HG03460 (cell line): ENCODE data around the gene LAYN.

Experiments used
- ATAC-seq: cut with Tn5 transposase; IDR thresholded peaks from one replicate; pipeline ENCODE4 v1.9.1; 2021; ENCODE audit not compliant: unreplicated experiment

LAYN gene

DNA sequence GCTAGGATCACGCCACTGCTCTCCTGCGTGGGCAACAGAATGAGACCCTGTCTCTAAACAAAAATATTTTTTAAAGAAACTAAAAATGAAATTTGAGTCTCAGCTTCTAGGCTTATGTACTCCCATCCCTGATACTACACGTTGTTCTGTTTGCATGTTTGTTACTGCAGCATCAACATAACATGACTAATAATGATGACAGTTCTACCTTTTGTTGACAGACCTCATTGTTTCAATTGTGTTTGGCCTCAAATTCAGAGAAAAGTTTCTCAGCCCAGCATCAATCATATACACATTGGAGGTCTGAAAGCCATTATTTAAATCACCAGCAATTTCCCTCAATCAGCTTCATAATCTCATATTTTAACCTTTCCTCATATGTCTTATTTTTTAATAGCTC lies 20.8 kb downstream of the LAYN start:
- no peak for ATAC-seq

DNA sequence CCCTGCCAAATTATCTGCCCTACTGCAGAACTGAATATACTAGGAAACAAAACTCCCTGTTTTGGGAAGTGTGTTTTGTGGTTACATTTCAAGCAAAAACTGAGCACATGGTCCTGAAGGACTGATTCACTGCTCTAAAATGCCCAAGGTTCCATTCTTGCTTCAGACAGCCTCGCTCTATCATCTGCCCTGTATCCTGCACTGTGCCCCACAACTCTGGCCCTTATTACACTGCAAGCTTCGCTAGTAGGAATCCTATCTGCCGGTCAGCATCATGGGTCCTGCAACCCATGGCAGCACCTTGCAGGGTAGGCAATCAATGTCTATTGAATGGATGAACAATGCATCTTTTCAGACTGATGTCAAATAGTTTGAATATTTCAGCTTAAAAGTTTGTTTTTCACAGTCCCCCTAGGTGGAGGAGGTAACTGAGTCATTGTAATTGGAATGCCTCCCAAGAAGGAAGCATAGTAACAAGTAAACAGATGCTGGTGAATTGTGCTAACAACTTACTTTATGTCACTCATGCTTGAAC lies 21.3 kb downstream of the LAYN start:
- ATAC-seq: no peak

DNA sequence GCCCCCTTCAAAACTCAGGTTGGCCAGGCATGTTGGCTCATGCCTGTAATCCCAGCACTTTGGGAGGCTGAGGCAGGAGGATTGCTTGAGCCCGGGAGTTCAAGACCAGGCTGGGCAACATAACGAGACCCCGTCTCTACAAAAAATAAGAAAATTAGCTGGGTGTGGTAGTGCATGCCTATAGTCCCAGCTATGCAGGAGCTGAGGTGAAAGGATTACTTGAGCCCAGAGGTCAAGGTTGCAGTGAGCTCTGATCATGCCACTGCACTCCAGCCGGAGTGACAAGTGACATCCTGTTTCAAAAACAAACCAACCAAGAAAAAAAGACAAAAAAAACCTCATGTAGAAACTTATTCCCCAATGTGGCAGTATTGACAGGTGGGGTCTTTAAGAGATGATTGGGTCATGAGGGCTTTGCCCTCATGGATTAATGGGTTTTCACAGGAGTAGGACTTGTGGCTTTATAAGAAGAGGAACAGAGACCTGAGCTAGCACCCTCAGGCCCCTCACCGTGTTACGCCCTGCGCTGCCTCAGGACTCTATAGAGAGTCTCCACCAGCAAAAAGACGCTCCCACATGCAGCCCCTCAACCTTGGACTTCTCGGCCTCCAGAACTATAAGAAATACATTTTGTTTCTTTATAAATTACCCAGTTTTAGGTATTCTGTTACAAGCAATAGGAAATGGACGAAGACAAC lies 22.3 kb downstream of the LAYN start:
- ATAC-seq: no peak

DNA sequence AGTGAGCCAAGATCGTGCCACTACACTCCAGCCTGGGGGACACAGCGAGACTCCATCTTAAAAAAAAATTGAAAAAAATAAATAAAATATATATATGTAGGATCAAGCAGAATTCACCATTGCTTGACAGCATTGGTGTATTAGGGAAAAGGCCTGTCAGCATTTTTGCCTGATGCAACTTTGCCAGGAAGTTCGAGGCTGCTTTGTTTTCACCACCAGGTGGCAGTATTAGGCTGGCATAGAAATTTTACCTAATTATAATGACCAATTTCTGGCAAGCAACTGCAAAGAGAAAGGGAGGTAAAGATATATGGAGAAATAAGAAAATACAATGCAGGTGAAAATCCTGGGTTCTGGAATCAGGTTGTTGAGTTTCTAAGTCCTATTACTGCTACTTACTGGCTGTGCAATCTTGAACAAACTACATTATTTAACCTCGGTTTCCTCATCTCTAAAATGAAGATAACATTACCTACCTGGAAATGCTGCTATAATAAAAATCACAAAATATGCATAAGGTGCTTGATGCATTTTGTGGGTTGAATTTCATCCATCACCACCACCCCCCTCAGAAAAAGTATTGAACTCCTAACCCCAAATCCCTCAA lies 24.7 kb downstream of the LAYN start:
- ATAC-seq: no peak

DNA sequence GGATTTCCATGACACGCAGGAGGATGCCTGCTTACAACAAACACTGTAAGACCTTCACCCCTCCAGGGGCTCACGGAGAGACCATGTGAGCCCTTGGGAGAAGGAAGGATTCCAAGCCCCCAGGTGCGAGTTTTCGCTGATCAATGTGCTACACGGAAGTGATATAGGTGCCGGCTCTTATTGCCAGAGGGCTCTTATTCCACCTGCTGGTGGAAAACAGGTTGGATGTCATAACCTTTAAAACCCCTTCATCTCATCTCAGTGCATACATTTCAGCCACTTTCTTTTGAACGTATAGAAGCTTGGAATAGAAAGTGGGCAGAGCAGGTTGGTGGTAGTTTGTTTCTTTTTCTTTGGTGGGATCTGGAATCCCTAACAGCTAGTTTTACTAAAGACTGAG lies 25.8 kb downstream of the LAYN start:
- no peak for ATAC-seq

DNA sequence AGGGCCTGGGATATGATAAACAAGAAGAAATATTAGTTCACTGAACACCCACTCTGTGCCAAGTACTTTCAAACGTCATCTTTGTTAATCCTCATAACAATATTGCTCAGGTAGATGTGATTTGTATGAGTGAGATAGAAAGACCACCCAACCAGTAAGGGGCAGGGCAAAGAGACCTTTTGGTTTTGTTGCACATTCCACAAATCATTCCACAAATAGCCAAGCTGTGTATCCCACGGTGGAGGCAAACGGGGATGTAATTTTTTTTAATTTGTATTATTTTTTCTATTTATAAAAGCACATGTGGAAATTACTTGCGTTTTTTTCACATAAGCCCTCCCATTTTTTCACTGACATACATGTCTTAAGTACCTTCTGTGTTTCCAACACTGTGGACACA lies 29.0 kb downstream of the LAYN start:
- ATAC-seq: no peak

DNA sequence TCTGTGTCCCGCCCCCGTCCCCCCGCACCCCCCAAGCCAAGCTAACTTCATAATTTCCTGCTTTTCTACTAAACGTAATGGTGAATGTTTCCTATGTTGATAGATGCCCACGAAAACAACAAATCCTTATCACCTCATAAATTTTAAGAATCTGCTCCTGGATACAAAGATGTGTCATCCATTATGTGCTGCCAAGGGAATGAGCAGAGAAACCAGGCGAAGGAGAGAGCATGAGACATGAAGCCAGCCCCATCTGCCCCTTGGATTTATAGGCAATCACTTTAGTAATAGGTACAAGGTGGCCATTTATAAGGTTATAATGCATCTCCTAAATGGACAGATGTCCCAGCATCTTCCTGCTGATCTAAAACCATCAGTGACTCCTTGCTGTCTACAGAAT lies 30.3 kb downstream of the LAYN start:
- no peak for ATAC-seq

DNA sequence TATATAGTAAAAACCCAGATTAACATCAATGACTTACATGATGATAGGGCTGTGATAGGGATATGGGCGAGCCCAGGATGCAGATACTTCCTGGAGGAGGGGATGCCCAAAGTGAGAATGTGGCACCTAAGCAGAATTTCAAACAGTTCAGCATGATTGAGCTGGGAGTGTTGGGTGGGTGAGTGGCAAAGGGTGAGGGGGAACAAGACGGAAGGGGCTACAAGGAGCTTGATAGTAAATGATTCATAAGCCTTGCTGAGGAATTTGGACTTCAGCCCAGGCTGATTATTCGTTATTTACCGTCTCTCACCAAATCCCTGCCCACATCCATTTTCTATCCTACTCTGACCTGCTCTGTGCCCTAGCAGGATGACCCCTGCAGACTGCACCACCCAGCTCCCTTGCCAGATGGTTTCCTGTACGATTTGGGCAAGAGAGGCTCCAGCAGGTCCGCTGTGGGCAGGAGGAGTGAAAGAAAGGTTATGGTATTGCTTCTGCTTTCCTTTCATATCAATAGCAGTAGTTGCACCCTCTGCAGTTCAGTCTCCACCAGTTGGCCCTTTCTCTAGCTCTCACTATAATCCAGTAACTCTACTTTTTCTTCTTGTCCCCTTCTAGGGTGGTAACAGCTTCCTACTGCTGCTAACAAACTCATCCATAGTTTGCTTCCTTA lies 31.4 kb downstream of the LAYN start:
- ATAC-seq: no peak

DNA sequence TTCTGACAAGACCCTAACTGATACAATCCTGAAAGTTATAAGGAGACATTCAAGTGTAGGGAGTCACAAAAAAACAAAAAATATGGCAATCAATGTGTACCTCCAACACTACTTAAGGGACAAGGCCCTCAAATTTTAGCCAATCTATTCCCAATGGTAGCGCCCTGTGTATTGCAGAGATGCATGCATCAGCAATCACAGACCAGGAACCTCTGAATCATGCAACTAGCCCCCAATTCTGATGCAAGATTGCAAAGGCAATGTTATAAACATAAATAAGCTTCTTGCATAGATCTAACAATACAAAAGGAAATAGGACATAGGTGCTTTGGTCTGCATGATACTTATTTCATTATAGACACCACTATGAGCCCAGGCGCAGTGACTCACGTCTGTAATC lies 32.1 kb downstream of the LAYN start:
- no peak for ATAC-seq

DNA sequence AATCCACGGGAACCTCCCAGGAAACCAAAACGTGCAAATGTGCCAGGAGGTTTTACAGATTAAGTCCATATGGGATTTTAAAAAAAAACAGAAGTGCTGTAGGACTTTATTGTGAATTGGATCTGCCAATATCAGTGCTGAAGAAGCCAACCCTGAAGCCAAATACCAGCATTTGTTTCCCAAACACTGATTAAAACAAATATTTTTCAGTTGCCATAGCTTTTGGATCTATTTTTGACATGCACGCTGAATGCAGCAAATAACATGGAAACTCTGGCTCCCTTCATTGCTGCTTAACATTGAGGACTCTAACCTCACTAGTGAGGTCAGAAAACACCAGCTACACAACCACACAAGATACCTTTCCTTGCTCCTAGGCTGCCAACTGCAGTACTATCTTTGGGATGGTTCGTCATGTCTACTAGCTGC lies 33.3 kb downstream of the LAYN start:
- ATAC-seq: no peak

DNA sequence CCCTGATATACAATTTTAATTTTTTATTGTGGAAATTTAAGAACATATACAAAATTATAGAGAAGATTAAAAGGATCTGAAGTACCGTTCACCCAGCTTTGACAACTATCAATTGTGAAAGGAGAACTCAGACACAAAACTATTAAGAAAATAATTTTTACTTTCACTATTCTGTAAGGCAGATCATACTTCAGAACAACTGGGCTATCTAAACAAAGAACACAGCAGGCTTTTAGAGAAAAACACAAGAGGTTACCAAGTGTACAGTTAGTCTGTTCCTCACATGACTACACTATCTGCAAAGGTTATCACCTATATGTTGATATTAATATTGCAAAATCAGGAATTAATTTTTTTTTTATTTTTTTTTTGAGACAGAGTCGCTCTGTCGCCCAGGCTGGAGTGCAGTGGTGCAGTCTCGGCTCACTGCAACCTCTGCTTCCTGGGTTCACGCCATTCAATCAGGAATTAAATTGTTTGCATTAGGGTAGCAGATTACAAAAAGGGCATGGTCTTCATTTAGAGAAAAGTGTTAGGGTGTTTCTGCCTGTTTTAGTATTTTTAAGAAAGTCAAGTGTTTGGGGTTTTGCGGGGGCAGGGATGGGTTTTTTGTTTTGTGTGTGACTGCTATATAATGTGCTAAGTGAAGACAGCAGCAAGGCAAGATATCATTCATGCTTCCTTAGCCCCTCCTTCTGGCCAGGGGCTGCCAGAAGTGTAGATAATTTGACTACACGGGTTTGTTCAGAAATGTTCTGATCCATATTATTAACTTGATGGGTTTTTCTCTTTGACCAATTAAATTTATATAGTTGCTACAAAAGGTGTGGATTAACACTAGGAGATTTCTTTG lies 34.1 kb downstream of the LAYN start:
- ATAC-seq: no peak

DNA sequence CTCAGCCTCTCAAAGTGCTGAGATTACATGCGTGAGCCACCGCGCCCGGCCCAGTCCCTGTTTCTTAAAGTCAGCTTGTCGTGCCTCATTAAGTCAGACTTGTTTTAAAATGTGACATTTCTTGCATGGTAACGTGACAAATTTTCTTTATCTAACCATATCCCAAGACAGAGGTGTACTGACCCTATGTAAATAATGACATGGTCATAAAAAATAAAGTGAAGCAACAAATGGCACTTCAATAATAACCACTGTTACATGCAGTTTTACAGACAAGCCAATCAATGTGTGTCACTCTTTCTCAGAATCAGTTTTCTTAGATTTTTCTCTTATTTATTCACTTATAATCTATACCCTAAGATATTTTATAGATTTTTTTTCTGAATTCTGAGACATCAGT lies 35.2 kb downstream of the LAYN start:
- no peak for ATAC-seq

DNA sequence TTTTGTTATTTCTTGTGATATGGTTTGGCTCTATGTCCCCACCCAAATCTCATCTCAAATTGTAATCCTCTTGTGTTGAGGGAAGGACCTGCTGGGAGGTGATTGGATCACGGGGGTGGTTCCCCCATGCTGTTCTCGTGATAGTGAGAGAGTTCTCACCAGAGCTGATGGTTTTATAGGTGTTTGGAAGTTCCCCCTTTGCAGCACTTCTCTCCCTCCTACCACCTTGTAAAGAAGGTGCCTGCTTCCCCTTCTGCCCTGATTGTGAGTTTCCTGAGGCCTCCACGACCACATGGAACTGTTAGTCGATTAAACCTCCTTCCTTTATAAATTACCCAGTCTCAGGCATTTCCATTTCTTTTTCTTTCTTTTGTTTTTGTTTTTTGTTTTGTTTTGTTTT lies 37.3 kb downstream of the LAYN start:
- no peak for ATAC-seq

DNA sequence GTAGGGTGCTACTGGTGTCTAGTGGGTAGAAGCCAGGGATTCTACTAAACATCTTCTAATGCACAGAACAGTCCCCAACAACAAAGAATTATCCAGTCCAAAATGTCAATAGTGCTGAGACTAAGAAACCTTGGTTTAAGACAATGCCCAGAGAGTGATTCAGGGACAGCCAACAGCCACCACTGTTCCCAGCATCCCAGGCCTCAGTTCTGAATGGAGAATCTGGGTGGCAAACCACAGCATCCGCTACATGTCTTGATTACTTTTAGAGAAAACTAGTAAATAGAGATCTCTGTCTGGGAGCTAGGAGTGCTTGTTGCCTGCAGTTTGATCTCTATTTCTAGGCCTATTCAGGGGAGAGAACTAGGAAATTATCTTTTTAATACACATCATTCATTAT lies 40.8 kb downstream of the LAYN start:
- no peak for ATAC-seq

DNA sequence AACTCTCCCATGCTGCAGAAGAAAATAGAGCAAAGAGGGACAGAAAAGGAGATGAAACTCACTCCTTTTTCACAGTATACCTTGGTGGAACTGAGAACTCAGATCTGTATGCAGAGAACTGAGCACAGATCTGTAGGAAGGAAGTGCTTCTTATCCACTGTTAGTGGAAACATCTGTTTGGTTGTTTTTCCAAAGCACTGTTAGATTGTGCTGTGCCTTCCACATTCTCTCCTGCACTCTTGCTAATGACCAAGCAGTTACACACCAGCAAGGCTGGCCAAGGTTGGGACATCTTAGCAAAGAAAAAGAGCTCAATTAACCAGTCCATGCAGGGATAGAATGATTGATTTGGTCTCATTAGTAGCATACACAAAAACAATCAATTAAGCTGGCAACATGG lies 41.6 kb downstream of the LAYN start:
- no peak for ATAC-seq

DNA sequence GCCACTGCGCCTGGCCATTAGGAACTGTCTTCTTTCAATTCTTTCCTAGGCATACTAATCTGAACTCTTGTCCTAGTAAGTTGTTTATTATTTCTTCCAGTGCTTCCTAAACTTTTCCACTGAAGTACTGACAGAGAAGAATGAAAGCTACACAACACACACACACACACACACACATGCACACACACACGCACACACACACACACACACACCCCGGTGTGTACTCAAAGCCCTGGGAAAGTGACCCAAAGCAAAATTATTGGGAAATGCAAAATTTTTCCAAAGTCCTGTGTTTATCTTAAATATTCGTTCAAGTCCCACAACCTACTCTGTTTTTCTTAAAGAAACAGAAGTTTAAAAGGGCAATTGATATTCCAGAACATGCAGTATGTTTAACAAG lies 42.4 kb downstream of the LAYN start:
- ATAC-seq: no peak

DNA sequence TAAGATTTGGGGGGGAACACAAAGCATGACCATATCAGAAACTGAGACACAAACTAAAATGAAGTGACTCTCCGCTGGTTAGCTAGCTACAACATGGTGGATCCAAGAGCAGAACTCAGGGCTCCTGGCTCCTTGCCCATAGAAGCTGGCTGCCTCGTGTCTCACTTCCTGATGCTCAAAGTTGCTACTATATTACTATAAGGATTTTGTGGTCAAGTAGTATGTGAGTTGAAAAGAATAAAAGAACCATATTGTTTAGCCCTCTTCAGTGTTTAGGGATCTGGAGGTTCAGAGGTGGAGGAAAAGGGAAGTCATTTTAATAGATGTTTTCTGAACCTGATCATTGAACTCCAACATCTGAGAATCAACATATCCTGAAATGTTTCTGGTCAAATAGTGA lies 44.9 kb downstream of the LAYN start:
- ATAC-seq: no peak

DNA sequence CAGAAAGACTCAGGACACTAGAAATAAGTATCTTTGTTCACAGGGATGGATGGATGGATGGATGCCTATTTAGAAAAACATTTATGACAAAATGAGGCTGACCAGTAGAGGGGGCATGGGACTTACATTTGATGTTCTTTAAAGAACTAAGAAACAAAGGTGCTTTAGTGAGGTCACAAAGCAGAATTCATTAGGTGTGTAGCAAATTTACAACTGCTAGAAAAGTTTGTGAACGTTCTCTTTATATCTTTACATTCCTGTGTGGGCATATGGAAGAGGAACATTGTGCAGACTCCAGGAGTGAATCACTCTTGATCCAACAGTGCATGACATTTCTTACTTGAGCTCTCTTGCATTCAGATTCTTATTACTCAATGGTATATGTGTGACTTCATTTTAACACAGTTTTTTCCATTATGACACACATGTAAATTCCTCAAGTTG lies 45.9 kb downstream of the LAYN start:
- ATAC-seq: no peak

DNA sequence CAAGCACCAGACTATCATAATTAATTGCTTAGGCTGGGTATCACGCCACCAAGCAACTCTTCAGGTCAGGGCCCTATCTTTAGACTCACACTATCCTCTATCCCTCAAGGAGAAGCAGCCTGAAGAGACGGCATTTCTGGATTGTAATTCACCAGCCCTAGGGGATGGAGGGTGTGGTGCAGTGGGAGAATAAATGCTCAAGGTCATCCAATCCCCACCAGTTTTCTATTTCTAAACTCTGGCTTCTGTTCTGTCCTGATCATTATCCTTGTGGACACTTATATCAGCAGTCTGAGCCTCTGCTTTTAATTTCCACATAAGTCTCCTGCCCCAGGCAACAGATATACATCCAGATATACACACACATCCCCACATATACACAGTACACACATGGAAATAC lies 48.6 kb downstream of the LAYN start:
- no peak for ATAC-seq

DNA sequence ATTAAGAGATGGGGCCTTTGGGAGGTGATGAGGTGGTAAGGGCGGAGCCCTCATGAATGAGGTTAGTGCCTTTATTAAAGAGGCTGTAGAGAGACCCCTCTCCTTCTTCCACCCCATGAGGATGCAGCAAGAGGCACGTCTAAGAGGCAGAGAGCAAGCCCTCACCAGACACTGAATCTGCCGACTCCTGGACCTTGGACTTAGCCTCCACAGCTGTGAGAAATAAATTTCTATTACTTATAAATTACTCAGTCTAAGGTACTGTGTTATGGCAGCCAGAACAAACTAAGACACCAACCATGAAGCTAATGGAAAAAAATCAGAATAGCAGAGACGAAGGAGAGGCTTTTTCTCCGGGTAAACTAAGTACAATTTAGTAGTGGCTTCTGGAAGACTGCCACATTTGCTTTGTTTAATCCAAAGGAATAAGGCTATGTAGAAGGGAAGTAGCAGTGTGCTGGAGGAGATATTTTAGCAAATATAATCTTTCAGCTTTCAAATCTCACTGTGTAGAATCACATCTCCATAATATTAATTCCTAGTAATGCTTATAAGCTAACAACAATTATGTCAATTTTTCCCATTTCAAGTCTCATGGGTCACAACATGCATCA lies 49.5 kb downstream of the LAYN start:
- no peak for ATAC-seq
